GM12875 (cell line): ENCODE measurements around the gene SLC12A7.
"Not testable (repeated sequence)": the region's sequence is repeated elsewhere in the genome, so short reads cannot be mapped to it uniquely, and the experiment has no call there.

Experiments
- H3K4me3 ChIP-seq: one replicate; pipeline ENCODE4 v1.5.1; 2011; ENCODE audit warnings: low read depth, low read length, control low read depth
- CTCF ChIP-seq: IDR thresholded peaks from 2 replicates; pipeline ENCODE4 v1.5.1; 2011; ENCODE audit warnings: low read depth, mild to moderate bottlenecking, control low read depth, inconsistent platforms, low read length, moderate library complexity, borderline replicate concordance; ENCODE audit not compliant: insufficient read depth

Gene SLC12A7

GRCh38 chr5:1004461-1005248 lies 107.2 kb downstream of the SLC12A7 start:
- TF ChIP-seq CTCF = peak; percentile 36; the same call in 1 of the 2 replicates

GRCh38 chr5:1003296-1003937 lies 108.4 kb downstream of the SLC12A7 start:
- no peak overlapping the region for H3K4me3 ChIP-seq
- no peak for TF ChIP-seq CTCF

More at GRCh38 chr5:1004461-1005248, 107.2 kb downstream of the SLC12A7 start:
- H3K4me3 ChIP-seq = no peak overlapping the region

GRCh38 chr5:1002836-1003235 lies 109.0 kb downstream of the SLC12A7 start:
- H3K4me3 ChIP-seq = no peak overlapping the region
- no peak for TF ChIP-seq CTCF

- H3K4me3 ChIP-seq = no peak overlapping the region
- TF ChIP-seq CTCF = no peak
Observed at GRCh38 chr5:1002271-1002546, 109.7 kb downstream of the SLC12A7 start.

- H3K4me3 ChIP-seq = no peak overlapping the region
- no peak for TF ChIP-seq CTCF
Observed at GRCh38 chr5:1001406-1002270, 110.2 kb downstream of the SLC12A7 start.

GRCh38 chr5:1000831-1001230 lies 111.0 kb downstream of the SLC12A7 start:
- not testable (repeated sequence) for H3K4me3 ChIP-seq
